Measurements from ENCODE around the gene LRRFIP1.
"Not testable (repeated sequence)": the region's sequence is repeated elsewhere in the genome, so short reads cannot be mapped to it uniquely, and the experiment has no call there.

Gene LRRFIP1

DNA sequence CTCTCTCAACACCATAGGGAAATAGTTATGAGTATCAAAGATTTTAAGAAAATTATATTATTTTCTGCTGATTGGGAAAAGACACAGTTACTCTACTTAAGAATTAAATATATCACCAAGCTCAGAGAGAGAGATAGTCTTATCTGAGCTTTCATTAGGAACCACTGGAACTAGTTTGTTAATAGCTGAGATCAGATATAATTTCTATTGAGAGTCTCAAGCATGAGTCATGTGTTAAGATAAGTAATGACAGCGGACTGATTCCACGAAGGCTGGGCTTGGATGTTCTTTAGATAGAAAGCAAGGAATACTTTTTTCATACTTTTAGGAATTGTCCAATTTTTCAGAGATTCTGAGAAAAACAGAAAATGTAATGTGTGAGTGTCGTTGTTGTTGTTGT lies 126.8 kb downstream of the LRRFIP1 start:
- DNase-seq = no peak

DNA sequence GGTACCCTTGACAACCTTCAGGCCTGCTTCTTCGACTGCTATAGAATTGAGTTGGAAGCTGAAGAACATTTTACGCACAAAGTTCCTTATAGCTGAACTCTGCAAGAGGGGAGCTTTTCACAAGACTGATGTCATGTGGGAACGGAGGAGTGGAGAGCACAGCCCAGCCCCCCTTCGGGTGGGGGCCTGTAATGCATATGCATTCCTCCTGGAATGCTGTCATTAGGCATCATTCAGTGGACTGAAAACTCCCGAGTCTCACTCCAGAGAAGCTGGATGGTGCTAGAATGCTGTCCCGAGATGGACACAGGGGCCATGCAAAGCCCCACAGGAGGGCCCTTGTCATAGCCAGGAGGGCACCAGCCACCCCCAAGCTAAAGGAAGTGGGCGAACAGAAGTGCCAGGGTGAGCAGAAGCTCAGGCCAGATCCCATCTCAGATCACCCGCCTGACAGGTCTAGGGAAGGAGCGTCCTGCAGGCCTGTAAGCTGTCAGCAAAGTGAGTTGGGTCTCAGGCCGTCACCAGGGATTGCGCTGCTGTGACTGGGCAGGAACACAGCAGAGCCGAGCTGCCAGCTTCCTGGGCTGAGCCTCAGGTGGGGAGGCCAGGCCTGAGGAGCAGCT lies 127.3 kb downstream of the LRRFIP1 start:
- no peak for DNase-seq

DNA sequence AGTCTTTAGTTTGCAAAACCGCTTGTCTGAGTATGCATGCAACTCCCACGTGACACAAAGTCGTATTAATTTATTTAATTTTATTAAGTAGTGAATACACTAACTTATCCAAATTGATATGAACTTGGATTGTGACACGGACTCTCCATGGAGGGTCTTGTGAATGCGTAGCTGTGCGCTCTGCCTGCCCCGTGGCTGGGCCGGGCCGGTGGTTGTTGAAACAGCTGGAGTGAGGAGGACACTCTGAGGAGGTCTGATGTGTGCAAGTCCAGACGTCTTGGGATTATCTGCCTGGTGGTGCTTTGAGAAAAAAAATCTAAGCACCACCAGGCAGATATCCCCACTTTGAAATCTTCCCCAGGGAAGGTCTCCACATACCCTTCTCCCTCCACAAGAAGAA lies 130.2 kb downstream of the LRRFIP1 start:
- DNase-seq = no peak

DNA sequence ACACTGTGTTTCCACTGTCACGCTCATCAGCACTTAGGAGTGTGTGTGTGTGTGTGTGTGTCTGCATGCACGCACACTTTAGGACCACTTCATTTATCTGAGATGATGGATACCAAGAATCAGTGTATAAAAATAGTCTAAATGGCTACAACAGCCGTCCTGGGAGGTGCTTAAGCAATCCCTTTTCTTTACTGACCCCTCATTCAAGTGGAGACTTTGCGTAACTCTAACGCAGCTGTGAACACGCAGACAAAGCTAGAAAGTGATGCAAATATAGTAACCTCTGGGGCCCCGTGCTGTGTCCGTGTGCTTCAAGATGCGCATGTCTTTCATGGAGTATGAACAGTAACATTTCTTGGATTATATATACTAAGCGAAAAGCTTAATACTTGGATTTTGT lies 130.8 kb downstream of the LRRFIP1 start:
- DNase-seq = no peak

DNA sequence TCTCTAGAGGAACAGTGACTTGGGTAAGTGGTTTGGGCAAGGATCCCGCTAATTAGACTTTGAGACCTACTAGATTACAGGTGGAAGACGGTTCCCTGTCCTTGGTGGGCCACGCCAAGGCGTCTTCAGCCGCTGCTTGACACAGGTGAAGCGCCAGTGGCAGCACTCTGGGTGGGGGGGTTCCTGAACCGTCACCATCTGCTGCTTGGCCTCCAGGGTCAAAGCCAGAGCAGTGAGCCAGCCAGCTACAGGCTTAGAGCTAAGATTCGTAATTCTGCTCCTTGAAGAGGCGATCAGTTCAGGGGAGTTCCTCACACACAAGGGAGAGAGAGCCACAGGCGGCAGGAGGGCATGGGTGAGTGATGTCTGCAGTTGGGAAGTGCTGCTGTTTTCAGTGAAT lies 131.8 kb downstream of the LRRFIP1 start:
- DNase-seq = no peak

DNA sequence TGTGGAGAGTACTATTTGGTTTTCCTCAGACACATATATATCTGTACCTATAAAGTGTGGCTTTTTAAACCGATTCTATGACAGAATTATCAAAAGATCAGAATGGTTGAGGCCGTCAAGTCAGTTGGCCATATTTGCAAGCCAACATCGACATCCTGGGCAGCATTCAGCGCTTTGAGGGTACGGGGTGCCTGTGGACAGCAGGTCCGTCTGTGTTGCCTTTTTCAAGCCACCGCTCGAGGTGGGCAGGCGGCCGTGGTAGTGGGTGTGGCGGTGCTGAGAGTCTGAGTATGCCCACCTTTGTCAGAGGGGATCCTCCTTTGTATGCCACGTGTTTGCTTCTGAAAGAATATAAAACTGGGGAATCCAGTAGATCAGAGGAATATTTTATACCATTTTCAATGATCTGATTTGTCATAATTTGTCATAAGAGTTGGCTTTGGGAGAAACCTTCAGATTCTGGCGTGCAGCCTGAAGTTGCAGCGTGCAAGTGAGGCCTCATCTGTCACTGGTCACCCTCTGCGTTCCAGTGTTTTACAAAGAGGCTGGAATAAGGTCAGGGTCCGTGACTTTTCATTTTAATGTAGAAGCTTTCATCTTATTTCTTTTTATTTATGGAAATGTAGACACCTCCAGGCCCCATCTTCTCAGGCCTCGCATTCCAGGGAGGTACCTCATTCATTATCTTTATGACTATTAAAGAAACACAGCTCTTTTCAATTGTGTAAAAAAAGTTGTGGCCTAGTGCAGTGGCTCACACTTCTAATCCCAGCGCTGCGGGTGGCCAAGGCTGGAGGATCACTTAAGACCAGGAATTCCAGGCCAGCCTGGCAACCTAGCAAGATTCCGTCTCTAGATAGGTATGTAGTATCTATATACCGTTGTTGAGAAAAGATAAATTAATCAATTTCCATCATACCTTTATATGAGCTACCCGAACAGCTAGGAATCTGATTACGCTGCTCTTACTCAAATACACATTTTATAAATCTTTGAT lies 133.4 kb downstream of the LRRFIP1 start:
- no peak for DNase-seq

DNA sequence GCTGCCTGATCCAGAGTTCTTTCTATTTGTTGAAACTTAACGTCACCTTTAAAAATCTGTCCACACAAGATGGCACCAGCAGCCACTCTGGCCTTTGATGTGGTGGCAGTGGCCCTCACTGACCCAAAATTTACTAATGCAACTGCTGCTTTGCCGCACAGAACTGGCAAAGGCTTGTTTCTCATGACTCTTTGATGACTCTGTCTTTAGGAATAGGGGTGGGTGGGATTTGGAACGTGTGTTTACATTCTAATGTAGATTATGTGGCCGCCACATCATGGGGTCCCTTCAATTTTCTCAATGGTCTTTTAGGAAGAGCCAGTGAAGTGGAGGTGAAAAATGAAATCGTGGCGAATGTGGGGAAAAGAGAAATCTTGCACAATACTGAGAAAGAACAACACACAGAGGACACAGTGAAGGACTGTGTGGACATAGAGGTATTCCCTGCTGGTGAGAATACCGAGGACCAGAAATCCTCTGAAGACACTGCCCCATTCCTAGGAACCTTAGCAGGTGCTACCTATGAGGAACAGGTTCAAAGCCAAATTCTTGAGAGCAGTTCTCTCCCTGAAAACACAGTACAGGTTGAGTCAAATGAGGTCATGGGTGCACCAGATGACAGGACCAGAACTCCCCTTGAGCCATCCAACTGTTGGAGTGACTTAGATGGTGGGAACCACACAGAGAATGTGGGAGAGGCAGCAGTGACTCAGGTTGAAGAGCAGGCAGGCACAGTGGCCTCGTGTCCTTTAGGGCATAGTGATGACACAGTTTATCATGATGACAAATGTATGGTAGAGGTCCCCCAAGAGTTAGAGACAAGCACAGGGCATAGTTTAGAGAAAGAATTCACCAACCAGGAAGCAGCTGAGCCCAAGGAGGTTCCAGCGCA lies 135.2 kb downstream of the LRRFIP1 start:
- not testable (repeated sequence) for DNase-seq

DNA sequence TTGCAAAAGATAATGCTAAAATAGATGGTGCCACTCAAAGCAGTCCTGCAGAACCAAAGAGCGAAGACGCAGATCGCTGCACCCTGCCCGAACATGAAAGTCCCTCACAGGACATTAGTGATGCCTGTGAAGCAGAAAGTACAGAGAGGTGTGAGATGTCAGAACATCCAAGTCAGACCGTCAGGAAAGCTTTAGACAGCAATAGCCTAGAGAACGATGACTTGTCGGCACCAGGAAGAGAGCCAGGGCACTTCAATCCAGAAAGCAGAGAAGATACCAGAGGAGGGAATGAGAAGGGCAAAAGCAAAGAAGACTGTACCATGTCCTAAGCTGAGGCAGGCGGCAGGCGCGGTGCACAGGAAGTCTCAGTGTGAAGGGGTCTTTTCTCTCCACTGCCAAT lies 136.4 kb downstream of the LRRFIP1 start:
- DNase-seq = no peak

DNA sequence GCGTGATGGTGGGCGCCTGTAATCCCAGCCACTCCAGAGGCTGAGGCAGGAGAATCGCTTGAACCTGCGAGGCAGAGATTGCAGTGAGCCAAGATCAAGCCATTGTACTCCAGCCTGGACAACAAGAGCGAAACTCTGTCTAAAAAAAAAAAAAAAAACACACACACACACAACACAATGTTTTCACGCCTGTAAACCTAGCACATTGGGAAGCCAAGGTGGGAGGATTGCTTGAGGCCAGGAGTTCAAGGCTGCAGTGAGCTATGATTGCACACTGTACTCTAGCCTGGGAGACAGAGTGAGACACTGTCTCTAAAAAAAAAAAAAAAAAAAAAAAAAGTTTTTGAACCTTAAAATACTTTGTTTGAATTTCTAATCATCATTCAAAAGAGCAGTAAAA lies 137.7 kb downstream of the LRRFIP1 start:
- not testable (repeated sequence) for DNase-seq

DNA sequence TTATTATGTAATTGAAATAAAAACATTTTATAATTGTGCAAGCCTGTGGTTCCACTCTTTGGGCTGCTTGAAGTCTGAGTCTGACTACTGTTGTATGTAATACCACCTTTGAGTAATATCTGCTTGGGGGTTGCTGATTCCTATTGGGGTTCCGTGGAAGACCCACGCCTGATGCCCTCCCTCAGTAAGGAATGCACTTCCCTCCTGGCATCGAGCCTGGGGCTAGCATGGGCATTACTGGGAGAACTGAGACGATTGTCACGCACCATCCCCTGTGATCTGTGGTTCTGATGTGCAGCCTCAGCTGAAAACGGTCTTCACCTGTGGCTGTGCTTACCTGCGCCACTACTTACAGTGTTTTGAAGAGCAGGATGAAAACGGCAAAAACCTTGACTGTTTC lies 138.5 kb downstream of the LRRFIP1 start:
- DNase-seq = no peak

DNA sequence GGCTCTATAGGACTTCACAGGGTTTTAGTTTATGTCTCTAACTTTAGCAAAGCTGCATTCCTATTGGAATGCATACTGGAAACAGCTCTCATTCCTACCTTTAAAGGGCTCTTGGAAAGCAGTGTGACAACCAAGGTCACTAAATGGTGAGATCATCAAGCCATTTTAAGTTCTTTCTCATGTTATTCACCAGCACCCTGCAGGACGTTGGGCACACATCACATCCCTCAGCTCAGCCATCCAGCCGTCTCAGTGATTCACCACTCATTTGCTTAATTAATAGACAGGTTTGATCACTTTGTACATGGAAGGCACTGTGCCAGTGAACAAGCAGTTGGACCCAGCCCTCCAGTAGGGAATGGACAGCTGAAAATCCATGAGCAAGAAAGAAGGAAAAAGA lies 139.0 kb downstream of the LRRFIP1 start:
- DNase-seq = no peak

DNA sequence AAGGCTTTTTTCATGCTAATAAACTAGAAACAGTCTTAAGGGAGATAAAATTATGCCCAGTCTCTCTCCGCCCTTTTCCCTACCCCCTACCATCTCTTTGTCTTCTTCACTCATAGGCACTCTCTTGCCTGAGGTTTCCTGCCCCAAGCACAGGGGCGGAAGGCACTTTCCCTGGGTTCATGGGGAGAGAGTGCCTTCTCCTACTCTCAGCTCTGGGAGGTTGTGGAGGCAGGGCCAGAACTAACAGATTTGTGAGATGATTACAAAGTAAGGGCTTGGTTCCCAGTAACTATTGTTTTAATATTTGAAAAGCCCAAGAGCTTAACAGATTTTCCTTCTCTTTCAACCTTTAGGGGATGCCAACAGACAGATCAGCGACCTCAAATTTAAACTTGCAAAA lies 145.1 kb downstream of the LRRFIP1 start:
- DNase-seq = no peak

DNA sequence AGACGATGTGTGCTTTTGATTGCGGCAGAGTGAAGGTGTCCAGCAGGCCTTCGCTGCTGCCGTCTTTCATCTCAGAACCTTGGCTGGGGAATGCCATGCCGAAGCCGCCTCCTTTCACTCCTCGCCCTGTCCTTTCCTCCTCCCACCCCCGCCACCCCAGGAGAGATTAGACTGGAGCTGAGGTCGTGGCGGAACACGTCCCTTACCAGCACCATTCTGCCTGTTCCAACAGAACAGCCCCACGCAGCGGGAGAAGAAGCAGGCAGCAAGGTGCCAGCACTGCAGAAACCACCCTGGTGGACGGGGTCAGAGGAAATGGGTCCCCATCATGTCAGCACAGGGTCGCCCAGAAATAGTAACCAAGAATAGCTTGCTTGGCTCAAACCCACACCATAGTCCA lies 146.4 kb downstream of the LRRFIP1 start:
- no peak for DNase-seq

DNA sequence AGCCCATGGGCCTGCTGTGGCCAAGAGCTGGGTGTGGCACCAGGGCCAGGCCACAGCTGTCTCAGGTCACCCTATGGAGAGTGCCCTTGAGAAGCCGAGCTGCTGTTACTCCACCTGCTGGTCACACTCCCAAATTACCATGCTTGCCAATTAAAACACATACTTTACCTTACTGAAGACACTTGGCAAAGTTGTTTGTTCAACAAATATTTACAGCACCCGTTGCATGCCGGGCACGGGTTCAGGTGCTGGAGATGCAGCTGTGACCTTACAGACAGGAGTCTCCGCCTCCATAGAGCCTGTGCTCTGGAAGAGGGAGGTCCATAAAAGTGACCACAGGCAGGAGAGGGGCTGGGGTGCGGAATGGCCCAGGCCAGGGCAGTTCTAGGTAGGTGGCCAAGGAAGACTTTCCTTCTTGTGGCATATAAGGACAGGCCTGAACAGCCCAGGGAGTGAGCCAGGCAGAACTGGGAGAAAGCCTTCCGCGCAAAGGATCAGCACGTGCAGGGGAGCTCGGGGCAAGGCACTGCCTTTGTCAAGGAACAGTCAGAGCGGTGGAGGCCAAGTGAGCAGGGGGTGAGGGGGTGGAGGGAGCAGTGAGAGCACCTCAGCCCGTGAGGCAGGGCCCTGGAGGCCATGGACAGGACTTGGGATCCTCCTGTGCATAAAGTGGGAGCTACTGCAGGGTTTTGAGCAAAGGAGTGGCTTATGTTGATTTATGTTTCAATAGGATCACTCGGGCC lies 147.6 kb downstream of the LRRFIP1 start:
- peak; percentile 19 for DNase-seq

DNA sequence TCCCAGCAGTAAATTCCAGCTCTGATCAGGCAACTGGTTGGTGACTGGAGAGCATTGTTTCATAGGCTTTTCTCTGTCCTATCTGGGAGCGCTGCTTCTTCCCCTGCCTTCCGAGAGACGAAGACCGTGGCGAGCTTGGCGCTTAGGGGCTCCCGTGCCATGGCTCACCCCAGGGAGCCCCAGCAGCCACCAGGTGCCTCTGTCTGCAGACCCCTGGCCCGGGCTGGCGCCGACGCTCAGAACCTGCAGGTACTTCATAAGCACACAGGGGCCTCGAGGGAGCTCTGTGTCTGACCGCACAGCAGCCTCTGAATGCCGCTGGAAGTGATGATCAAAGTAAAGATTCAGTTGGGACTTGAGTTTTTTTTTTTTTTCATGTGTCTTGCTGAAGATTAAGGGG lies 152.1 kb downstream of the LRRFIP1 start:
- DNase-seq = no peak

DNA sequence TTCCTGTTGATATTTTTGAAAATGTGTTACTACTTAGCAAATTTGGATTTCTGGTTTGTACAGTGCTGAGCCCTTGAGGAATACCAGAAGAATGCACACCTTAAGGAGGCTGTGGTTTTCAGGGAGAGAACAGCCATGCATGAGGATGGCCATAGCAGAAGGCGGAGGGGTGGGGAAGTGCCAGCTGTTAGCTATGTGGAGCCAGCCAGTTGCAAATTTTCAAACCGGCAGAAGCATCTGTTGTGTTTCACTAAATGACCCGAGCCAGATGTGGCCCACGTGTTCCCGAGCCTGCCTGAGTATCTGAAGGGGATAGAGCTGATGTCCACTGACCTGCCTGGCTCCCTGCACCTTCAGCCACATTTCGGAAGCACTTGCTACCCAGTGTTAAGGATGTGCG lies 154.8 kb downstream of the LRRFIP1 start:
- DNase-seq = peak; percentile 53

DNA sequence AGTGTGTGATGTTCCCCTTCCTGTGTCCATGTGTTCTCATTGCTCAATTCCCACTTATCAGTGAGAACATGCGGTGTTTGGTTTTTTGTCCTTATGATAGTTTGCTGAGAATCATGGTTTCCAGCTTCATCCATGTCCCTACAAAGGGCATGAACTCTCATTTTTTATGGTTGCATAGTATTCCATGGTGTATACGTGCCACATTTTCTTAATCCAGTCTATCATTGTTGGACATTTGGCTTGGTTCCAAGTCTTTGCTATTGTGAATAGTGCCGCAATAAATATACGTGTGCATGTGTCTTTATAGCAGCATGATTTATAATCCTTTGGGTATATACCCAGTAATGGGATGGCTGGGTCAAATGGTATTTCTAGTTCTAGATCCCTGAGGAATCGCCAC lies 156.3 kb downstream of the LRRFIP1 start:
- DNase-seq = not testable (repeated sequence)

DNA sequence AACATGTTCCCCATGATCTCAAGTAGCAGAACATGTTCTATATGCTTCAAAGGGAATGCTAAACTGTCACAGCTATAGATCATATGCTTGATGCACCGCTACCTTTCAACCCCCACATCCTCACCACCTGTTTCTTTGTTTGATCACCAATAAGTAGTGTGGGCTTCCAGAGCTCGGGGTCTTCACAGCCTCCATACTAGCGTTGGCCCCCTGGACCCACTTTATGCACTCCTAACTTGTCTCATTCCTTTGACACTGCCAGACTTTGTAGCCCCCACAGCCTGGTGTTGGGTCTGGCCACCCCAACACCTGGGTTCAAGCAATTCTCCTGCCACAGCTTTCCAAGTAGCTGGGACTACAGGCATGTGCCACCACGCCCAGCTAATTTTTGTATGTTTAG lies 159.5 kb downstream of the LRRFIP1 start:
- no peak for DNase-seq

DNA sequence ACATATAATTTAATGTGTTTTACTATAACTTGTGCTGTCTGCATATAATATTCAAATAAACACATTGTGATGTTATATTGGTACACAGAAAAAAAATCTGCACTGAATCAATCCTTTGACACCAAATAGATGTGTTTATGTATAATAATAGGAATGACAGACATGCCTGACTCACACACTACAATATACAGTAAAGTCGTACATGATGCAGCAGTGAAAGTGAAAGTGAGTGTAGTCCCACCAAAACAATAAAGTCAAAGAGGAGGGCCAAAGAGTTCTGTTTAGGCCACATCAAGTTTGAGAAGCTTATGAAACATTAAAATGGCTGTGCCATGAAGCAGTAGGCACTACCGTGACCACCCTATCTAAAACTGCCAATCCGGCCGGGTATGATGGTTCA lies 163.0 kb downstream of the LRRFIP1 start:
- no peak for DNase-seq

DNA sequence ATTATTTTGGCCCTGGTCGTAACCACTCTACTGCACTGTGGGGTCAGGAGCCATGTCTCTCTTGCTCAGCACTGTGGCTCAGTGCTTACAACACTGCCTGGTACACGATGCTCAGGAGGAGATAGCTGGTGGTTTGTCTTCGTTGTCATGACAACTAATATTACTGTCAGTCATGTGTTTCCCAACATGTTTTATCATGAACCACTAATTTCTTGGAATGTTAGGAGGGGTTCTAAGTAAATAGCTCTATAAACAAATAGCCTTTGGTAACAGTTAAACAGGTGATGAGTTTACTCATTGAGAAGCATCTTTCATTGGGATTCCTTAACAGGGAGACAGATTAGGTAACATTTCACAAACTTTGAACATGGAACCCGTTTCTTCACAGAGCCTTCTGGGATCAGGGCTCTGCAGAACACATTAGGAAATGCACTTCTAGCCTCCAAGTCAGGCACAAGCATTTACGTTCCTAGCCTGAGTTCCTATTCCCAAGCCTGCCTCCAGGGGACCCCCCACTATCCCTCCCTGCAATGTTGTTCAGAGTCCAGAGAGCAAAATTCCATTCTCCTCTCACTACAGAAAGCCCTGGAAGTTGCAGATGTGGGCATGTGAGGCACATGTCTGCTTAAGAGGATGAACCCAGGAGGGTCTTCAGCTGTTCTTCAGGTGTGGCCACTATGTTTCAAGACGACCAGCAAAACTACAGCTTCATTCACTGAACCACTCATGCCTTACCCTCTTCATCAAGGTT lies 164.8 kb downstream of the LRRFIP1 start:
- DNase-seq = no peak

DNA sequence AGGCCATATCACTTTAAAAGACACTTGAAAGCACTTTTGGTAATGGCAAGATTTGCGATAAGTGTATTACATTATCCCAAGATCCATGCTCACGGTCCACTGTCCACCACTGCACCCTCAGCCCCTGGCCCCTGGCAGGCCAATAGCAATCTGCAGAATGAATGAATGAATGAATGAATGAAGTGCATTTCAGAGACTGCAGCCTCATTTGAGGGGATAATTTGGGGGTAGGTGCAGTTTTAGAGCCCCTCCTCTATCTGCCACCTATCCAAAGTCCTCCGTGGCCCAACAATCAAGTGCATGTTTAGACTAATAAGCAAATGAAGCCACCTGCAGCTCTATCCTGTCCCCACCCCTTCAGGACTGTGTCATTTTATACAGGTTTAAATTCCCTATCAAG lies 169.9 kb downstream of the LRRFIP1 start:
- DNase-seq = no peak
